ENCODE results near the gene RAD18.
A peak's percentile ranks its signal among the peaks of the same experiment; 100 is the strongest.

RAD18 gene

GRCh38 chr3:8856721-8857120 is 106.6 kb downstream of the RAD18 start:
- no peak for DNase-seq

- DNase-seq, result peak; percentile 86
Measured at GRCh38 chr3:8856071-8856470, 107.2 kb downstream of the RAD18 start.

- DNase-seq, result no peak
Measured at GRCh38 chr3:8854656-8855055, 108.6 kb downstream of the RAD18 start.

- DNase-seq, result no peak
Measured at GRCh38 chr3:8853081-8853480, 110.2 kb downstream of the RAD18 start.

- no peak for DNase-seq
Measured at GRCh38 chr3:8852511-8852910, 110.8 kb downstream of the RAD18 start.

- DNase-seq, result peak; percentile 27
Measured at GRCh38 chr3:8851703-8852102, 111.6 kb downstream of the RAD18 start.

GRCh38 chr3:8848696-8849131 is 114.6 kb downstream of the RAD18 start:
- peak; percentile 41 for DNase-seq

- no peak for DNase-seq
Measured at GRCh38 chr3:8847317-8847716, 116.0 kb downstream of the RAD18 start.

GRCh38 chr3:8846176-8846575 is 117.1 kb downstream of the RAD18 start:
- DNase-seq, result no peak

- no peak for DNase-seq
Measured at GRCh38 chr3:8845641-8846040, 117.6 kb downstream of the RAD18 start.

GRCh38 chr3:8843347-8843746 is 119.9 kb downstream of the RAD18 start:
- no peak for DNase-seq

GRCh38 chr3:8842293-8842692 is 121.0 kb downstream of the RAD18 start:
- no peak for DNase-seq

GRCh38 chr3:8841472-8841871 is 121.8 kb downstream of the RAD18 start:
- DNase-seq, result no peak

- no peak for DNase-seq
Measured at GRCh38 chr3:8840556-8840955, 122.7 kb downstream of the RAD18 start.

- DNase-seq, result no peak
Measured at GRCh38 chr3:8839607-8840325, 123.5 kb downstream of the RAD18 start.

GRCh38 chr3:8838765-8839423 is 124.4 kb downstream of the RAD18 start:
- DNase-seq, result no peak

GRCh38 chr3:8838234-8838633 is 125.0 kb downstream of the RAD18 start:
- DNase-seq, result no peak

GRCh38 chr3:8837162-8837561 is 126.1 kb downstream of the RAD18 start:
- no peak for DNase-seq

GRCh38 chr3:8836096-8836495 is 127.2 kb downstream of the RAD18 start:
- no peak for DNase-seq

GRCh38 chr3:8835385-8835784 is 127.9 kb downstream of the RAD18 start:
- DNase-seq, result no peak

GRCh38 chr3:8834974-8835373 is 128.3 kb downstream of the RAD18 start:
- no peak for DNase-seq

GRCh38 chr3:8827641-8828040 is 135.6 kb downstream of the RAD18 start:
- DNase-seq, result no peak

All from right hindlimb (tissue), 1 donor.